GM19239 (cell line): Measurements from ENCODE around the gene ZNF107.
"Not testable (repeated sequence)": the region's sequence is repeated elsewhere in the genome, so short reads cannot be mapped to it uniquely, and the experiment has no call there.

Experiments
- DNase-seq: peaks from one replicate; pipeline ENCODE4 v3.0.0; 2011; ENCODE audit warnings: low spot score; ENCODE audit not compliant: insufficient read length
- FAIRE-seq: peaks from 2 replicates; lab custom pipeline; 2011; peaks lifted over from hg19 to GRCh38; lab: Jason Lieb, UNC

The ZNF107 gene

GRCh38 chr7:64642875-64643274, 23.1 kb upstream of the ZNF107 start:
- no peak for FAIRE-seq
- no peak for DNase-seq

- DNase-seq = no peak
- no peak for FAIRE-seq
These were observed 22.4 kb upstream of the ZNF107 start for GRCh38 chr7:64643566-64643965.

DNA sequence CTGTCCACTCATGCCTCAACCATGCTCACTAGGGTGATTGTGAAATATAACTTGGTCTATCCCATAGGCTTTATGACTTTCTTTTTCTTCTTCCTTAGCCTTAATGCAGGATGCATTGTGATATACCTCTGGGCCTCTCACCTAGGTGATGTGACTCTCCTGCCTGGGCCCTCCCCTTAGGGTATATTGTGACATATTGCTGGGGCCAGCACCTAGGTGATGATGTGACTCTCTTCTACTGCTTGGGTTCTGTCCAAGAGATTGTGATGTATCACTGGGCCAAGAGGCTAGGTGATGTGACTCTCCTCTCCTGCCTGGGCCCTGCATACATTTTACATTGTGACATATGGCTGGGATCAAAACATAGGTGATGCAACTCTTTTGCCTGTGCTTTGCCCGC, 14.7 kb upstream of the ZNF107 start:
- no peak for DNase-seq
- no peak for FAIRE-seq

GRCh38 chr7:64651632-64652165, 14.2 kb upstream of the ZNF107 start:
- FAIRE-seq = no peak
- DNase-seq = no peak

GRCh38 chr7:64653721-64654401, 12.1 kb upstream of the ZNF107 start:
- no peak for DNase-seq
- FAIRE-seq = no peak

DNA sequence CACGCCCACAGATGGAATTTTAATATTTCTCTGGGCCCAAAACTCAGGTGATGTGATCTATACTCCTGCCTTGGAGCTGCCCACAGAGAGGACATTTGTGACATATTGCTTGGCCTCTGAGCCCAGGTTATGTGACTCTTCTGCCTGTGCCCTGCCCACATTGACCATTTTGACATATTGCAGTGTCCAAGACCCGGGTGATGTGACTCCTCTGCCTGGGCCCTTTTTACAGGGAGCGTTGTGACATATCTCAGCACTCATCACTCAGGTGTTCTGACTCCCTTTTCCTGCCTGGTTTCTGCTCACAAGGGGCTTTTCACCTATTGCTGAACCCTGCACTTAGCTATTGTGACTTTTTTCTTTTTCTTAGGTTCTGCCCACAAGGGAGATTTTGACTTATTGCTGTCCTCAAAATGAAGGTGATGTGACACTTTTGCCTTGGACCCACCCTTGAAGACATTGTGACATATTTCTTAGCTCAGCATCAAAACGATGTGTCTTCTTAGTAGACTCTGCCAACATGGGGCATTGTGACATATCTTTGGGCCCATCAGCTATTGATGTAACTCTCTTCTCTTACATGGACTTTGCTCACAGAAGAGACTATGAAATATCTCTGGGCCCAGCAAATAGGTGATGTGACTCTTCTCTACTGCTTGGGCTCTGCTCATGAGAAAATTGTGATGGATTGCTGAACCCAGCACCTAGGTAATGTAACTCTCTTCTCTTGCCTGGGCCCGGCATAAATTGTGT, 11.0 kb upstream of the ZNF107 start:
- no peak for FAIRE-seq
- DNase-seq = no peak

- no peak for FAIRE-seq
- no peak for DNase-seq
These were observed 10.1 kb upstream of the ZNF107 start for GRCh38 chr7:64655811-64656210.

DNA sequence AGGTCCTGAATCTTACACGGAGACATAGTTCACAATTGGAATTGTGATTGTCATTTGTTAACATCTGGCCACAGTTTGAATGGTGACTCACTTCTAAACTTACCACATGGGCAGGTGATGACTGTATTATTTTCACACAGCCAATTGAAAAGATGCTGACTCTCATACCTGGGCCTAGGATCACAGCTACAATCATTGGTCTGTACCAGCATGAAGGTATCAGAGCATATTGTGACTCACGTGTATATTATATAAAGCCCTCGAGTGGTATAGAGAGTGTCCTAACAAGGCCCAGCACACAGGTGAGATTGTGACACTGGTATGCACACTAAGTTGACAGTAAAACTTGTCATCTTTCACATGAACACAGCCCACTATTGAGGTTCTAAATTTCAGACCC, 9.4 kb upstream of the ZNF107 start:
- no peak for FAIRE-seq
- no peak for DNase-seq

DNA sequence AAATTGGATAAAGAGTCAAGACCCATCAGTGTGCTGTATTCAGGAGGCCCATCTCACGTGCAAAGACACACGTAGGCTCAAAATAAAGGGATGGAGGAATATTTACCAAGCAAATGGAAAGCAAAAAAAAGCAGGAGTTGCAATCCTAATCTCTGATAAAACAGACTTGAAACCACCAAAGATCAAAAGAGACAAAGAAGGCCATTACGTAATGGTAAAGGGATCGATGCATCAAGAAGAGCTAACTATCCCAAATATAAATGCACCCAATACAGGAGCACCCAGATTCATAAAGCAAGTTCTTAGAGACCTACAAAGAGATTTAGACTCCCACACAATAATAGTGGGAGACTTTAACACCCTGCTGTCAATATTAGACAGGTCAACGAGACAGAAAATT, 3.8 kb upstream of the ZNF107 start:
- not testable (repeated sequence) for FAIRE-seq, DNase-seq

- FAIRE-seq (no peak), DNase-seq (no peak)
These were observed 724 bp downstream of the ZNF107 start for GRCh38 chr7:64666663-64667050.

GRCh38 chr7:64667311-64667710, 1.4 kb downstream of the ZNF107 start:
- FAIRE-seq (peak; percentile 8), DNase-seq (no peak)

GRCh38 chr7:64672414-64672813, 6.5 kb downstream of the ZNF107 start:
- FAIRE-seq = no peak

GRCh38 chr7:64685091-64685490, 19.2 kb downstream of the ZNF107 start:
- DNase-seq (no peak), FAIRE-seq (no peak)

More at GRCh38 chr7:64672414-64672813, 6.5 kb downstream of the ZNF107 start:
- DNase-seq = no peak

DNA sequence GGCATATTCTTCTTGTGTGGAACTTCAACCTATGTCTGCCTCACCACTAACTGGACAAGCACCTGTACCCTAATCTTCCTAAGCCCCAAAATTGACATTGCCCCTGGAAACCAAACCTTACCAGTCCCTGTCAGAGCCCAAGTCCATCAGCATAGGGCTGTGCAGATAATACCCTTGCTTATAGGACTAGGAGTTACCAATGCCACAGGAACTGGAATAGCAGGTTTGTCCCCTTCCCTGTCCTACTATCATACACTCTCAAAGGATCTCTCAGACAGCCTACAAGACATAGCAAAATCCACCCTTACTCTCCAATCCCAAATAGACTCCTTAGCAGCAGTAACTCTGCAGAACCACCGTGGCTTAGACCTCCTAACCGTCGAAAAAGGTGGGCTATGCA, 19.8 kb downstream of the ZNF107 start:
- DNase-seq (no peak), FAIRE-seq (no peak)

DNA sequence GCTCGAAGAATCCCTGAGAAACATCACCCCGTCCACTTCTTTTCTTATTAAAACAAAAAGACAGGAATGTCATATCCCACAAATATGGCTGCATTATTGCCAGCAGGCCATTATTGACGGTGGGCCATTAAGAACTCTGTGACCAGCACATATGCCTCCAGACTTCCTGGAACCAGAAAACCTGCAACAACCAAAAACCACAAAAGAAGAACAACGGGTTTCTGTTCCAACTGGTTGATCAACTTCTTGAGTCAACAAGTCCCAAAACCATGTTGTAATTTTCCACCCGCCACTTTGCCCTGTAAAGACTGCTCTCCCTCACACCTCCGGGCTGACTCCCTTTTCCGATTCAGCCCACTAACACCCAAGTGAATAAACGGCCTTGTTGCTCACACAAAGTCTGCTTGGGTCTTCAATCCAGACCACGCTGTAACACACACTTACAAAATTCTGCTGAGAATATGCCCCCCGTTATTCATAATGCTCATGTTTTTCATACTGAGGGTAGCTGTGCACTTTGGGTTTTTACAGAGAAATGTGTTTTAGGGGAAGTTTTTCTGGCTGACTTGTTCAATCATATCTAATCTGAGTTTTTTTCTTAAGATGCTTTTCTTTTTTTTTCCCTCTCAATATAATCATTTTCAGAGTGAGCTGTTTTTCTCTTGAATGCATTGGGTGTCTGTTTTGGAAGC, 20.7 kb downstream of the ZNF107 start:
- FAIRE-seq (no peak), DNase-seq (no peak)

DNA sequence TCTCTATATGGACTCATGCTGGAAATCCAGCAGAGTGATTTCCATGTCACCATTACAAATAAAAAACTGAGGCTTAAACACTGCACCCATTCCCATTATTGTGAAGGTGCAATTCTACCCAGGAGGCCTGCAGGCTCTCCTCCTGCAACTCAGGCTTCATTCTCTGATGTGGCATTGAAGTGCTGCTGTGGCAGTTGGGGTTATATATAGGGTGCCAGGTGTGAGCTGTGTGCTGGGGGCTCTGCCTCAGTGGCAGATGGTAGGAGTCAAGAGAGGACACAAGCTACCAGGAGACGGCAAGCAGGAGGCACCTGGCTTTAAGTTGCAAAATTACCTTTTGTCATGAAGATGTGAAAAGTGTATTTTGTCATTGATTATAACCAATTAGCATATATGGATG, 21.3 kb downstream of the ZNF107 start:
- FAIRE-seq (no peak), DNase-seq (no peak)

DNA sequence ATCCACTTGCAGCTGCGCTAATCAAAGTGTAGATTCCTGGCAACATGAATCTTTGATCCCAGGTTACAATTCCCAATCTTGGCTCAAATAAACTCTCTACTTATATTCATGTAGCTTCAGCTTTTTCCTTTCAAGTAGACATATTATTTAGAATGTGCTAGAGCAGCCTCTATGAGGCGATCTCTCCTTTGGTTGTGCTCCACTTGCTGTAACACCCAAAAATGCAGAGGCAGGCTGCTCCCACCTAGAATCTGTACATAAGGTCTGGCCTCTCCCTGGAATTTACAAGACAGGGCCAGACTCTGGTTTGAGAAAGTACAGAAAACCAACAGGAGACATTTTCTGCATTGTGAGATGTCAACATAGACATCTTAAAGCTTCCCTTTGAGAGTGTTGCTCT, 23.1 kb downstream of the ZNF107 start:
- FAIRE-seq (no peak), DNase-seq (no peak)

GRCh38 chr7:64691831-64692230, 25.9 kb downstream of the ZNF107 start:
- DNase-seq (no peak), FAIRE-seq (no peak)

DNA sequence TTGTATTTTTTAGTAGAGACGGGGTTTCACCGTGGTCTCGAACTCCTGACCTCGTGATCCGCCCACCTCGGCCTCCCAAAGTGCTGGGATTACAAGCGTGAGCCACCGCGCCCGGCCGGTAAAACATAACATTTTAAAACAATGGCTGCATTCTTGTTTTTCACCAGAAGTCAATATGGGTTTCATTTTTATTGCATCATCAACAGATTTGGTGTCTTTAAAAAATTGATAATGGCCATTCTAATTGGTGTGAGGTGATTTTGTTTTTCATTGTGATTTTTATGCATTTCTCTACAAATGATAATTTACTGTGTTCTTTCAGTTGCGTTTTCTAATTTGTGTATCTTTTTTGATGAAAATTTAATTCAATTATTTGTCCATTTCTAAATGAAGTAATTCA, 31.9 kb downstream of the ZNF107 start:
- not testable (repeated sequence) for FAIRE-seq, DNase-seq

DNA sequence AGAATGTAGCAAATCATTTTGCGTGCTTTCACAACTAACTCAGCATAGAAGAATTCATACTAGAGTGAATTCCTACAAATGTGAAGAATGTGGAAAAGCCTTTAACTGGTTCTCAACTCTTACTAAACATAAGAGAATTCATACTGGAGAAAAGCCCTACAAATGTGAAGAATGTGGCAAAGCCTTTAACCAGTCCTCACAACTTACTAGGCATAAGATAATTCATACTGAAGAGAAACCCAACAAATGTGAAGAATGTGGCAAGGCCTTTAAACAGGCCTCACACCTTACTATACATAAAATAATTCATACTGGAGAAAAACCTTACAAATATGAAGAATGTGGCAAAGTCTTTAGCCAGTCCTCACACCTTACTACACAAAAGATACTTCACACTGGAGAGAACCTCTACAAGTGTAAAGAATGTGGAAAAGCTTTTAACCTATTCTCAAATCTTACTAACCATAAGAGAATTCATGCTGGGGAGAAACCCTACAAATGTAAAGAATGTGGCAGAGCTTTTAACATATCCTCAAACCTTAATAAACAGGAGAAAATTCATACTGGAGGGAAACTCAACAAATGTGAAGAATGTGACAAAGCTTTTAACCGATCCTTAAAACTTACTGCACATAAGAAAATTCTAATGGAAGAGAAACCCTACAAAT, 40.8 kb downstream of the ZNF107 start:
- DNase-seq = no peak
- no peak for FAIRE-seq
